ENCODE measurements around the gene HPCAL1.
"Not testable (repeated sequence)": the region's sequence is repeated elsewhere in the genome, so short reads cannot be mapped to it uniquely, and the experiment has no call there.

The HPCAL1 gene

DNA sequence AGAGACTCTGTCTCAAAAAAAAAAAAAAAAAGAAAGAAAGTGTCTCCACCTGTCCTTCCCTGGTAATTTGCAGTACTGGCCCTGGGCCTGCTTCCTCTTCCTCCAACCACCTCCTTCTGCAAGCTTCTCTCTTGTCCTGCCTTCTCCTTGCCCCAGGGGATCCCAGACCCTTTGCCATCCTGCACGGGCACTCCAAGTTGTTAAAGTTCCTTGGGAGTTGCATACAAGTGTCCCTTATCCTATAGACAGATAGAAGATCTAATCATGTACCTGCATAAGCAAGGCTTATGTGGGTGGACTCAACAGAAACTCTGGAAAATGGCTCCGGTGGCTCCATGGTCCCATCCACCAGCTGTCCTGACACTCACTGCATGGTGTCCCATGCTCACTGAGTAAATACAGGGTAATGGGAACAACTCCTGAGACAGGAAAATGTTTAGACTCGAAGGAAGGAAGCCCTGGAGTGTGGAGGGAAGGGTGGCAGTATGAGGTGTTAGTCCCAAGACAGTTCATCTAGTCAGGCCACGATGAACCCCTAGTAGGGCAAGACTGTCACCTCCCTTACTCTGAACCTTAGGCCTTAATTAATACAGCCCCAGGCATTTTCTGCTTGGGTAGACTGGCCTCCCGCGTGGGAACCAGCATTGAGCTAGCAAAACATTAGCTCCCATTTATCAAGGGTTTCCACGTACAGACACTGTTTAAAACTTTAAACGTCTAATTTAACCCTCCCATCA is 128.3 kb downstream of the HPCAL1 start:
- no peak for DNase-seq

DNA sequence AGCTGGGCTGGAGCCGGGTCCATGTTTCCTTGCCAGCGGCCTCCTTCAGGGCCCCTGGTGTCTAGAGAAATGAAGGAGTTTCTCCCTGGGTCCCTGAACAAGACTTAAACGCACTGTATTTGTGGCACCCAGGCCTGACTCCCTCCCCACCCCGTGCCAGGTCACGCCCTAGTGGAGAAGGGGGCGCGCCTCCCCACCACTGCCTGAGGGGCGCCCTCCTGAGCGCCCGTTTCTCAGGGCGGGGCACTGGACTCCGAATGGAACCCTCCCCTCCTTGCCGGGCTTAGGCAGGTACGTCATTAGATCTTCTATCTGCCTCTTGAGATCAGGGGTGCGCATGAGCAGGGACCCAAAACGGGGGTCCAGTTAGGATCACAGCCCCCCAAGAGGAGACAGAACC is 129.1 kb downstream of the HPCAL1 start:
- no peak for DNase-seq

DNA sequence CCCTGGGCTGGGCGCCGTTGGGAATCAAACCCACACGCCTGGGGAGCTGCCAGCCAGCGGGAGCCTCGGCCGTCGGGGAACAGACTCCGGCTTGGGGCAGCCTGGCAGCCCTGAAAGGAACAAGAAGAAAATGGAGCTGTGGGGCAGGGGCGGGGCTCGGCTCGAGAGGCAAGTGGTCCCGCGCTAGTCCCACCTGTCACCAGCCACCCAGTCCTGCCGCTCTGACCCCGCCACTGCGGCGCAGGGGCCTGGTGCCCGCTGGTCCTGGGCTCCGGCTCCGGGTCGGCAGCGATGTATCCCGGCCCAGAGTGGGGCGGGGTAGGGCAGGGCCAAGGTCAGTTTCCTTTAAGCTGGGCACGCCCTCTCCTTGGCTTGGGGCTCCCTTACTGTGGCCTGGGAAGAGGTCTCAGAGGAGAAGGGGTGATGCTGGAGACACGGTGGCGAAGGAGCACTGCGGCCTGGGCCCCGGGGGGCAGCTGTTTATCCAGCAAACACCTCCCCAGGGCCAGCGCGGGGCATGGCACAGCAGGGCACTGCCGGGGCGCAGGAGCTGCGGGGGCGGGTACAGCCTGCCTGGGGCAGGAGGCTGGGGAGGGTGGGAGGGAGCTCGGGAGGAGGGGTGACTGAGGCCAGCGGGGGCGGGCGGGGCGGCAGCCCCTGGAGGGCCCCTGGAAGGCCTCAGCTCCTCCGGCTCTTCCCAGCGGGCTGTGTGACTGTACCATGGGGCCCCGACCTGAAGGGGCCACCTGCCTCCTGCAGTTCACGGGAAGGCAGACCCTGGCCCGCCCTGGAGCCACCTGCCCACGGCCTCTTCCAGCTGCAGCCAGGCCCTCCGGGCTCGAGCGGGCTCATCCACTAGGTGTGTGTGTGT is 129.8 kb downstream of the HPCAL1 start:
- no peak for DNase-seq

DNA sequence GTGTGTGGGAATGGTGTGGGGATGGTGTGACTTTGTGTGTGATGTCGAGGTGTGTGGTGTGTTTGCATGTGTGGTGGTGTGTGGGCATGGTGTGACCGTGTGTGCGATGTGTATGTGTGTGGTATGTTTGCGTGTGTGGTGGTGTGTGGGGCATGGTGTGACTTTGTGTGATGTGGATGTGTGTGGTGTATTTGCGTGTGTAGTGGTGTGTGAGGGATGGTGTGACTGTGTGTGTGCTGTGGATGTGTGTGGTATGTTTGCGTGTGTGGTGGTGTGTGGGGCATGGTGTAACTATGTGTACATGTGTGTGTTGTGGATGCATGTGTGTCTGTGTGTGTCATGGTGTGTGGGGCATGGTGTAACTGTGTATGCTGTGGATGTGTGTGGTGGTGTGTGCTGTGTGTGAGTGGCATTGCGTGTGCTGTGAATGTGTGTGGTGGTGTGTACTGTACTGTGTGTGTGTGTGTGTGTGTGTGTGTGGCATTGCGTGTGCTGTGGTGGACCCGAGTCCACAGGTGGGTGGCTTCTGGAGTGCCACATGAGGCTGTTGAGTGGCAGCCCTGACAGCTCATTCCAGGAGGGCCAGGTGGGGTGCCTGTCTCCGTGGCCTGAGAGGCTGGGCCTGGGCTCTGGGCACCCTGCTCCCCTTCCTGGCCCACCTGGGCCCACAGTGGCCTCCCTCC is 130.7 kb downstream of the HPCAL1 start:
- DNase-seq: no peak

DNA sequence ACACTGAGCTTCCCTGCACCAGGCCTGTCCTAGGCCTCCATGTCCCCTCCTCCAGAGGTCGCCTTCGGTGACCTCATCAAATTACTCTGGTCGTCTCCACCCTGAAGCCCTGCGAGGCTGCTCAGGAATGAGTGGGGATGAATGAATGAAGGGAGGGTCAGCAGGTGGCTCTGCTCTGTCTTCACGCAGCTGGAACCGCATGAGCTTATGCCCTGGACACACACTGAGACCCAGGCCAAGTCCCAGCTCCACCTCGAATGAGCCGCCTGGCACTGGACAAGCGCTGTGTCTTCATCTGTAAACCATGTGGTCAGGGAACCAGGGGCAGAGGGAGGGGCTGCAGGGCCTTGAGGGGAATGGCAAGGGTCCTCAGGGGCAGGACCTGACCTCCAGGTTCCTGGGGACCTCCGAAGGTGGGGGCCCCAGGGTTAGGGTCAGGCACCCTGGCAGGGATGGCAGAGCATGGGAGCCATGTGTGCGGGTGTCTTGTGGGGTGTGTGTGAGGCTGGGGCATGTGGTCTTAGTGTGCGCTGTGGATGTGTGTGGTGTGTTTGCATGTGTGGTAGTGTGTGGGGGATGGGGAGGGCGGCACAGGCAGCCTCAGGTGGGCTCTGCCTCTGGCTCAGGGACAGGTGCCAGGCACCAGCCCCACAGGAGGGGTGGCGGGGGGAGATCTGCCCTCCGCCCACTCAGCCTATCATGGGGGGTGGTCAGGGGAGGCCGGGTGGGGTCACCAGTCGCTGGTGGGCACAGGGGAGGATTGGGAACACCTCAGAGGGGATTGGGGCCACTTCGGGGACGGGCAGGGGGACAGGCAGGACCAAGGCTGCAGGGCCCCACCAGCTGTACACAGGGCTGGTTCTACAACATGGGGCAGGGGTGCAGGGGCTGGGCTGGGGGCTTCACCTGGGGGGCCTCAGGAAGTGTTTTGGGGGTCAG is 131.5 kb downstream of the HPCAL1 start:
- no peak for DNase-seq

DNA sequence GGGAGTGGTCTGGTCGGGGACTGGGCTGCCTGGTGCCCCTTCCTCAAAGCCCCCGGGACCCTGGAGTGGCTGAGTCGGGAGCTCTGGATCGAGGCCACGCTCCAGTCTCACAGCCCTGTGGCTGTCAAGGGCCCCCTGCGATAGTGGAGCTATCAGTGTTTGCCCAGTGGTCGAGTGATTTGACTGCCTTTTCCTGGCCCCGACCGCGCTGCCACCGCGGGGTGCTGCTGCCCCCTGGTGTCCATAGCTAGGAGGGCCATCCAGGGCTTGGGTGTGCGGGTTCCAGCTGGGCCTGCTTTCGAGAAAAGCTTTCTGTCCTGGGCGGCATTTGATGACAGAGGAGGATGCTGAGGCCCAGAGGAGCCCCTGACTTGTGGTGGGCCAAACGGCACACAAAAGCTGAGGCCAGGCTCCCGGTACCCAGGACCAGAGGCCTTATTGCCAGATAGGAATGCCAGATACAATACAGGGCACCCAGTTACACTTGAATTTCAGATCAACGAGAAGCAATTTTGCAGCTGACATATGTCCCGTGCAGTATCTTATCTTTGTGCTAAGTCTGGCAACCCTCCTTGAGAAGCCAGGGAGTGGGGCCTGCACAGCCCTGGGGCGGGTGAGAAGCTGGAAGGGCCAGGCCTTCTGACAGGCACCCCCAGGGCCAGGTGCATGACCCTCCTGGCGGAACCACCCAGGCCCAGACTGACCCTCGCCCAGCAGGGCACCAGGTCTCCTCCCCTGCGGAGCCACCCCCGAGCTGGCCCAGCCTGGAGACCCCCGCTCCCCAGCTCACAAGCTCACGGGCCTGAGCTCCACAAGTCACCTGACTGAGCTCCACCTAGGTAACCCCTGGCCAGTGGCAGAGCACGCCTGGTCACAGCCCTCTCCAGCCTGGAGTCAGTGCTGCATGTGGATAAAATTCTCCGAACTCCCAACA is 132.4 kb downstream of the HPCAL1 start:
- peak; percentile 41 to 75 for DNase-seq

DNA sequence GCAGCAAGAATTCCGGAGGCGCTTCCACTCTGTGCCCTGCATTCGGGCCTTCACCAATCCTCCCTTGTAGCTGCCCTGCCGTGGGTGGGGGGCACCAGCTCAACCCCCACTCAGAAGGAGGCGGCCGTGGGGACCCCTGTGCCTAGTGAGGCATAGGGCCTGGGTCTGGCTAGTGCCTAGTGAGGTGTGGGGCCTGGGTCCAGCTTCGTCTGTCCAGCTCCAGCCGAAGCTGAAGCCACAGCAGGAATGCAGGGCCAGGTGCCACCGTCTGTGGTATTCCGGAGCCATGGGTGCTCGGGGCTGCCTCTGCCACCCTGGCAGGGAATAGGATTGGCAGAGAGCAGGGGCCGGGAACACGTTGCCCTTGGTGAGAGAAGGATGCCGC is 133.1 kb downstream of the HPCAL1 start:
- DNase-seq: no peak

DNA sequence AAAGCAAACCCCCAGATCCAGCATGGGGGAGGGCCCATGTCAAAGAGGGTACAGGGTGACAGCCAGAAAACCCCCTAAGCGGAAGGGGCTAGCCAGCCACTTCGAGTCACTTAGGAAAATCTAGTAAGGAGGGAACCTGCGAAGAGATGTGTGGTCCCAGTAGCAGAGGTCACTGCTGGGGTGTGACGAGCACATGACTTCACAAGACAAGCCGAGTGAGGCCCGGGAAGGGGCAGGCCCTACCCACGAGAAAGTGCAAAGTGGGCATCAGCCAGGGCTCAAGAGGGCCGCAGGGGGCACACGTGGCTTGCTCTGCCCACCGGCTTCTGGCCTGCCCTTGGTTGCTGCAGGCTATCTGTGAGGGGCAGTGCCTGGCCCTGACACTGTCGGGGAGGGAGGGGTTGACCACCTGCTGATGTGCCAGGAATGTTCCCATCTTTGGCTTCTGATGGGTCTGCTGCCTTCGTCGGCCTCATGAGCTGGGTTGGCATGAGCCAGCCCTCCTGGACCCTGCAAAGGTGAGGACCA is 133.9 kb downstream of the HPCAL1 start:
- DNase-seq: no peak

DNA sequence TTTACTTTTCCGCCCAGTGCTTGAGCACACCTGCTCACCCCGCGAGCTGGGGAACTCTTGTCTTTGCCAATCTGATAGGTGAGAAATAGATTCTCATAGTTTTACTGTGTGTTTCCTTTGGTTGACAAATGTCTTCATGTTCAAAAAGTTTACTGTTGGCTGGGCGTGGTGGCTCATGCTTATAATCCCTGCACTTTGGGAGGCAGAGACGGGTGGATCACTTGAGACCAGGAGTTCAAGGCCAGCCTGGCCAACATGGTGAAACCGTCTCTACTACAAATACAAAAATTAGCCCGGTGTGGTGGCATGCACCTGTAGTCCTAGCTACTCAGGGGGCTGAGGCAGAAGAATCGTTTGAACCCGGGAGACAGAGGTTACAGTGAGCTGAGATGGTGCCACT is 135.1 kb downstream of the HPCAL1 start:
- DNase-seq: no peak

DNA sequence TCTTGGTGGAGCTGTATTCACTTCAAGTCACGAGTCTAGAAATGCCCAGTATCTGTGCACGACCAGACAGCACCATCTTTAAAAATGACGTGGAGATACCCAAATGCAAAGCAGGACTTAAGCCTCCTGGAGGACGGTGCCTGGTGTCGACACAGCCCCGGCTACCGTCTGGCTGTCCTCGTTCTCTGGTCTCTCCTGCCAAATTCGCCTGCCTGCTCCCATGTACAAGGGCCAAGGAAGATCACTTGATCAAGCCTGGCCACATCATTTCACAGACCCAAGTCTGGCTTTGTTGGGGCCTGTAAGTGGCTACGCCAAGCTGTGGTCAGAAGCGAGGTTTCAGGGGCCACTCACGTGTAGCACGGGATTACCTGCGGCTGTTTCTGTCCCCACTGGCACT is 136.0 kb downstream of the HPCAL1 start:
- no peak for DNase-seq

DNA sequence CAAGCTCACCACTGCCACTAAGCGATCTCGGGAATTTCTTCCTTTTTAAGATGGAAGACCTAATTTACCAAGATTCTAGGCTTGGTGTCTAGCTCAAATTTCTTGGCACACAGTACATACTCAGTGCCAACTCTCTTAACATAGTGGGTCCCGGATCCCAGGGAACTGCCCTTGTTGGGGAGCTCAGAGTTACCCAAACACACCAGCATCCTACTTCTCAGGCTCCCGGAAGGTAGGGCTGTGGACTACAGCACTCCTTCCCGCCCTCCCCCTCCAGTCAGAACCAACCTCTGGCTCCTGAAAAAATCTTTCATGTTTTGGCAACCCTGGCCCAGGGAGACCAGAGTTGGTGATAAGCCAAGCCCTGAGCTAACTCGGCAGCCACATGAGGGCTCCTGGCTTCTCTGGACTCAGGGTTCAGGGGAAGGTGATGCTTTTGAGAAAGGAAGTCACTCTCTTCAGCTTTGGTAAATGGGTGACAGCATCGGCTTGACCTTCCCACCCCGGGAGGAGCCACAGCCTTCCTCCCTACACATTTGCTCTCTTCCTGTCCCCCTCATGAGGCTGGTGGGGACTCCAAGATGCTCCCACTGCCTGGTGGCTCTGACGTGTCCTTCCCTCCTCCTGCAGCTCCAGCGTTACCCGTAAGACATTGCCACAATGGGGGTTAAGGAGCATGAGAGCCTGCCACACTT is 136.6 kb downstream of the HPCAL1 start:
- DNase-seq: peak in 1 of 2 experiments; percentile 49

DNA sequence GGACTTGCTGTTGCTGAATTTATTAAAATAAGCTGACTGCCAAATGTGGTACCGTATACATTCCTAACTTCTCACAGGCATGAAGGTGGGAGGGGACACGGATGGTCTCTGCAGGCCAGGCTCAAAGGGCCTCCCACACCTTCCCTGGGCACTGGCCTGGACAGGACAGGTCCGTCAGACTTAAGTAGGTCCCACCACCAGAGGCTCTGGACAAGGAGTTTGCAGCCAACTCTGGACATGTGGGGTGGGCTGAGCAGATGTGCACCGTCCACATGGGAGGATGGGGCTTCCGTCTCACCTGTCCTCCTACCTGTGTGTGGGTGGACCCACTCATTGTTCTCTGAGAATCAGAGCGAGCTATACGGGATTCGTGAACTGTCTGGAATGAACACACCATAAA is 137.3 kb downstream of the HPCAL1 start:
- DNase-seq: no peak

DNA sequence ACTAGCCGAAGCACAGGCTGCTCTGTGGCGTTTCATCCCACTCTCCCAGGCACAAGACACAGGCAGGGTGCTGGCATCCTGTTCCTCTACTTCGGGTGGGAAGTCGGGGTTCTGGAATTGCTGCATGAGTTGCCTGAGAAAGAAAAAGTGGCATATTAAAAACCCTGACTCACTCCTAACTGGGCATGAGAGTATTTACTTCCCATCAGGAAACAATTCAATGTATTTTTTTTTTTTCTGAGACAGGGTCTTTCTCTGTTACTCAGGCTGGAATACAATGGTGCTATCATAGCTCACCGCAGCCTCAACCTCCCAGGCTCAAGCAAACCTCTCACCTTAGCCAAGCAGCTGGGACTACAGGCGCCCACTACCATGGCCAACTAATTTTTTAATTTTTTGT is 138.0 kb downstream of the HPCAL1 start:
- DNase-seq: no peak

DNA sequence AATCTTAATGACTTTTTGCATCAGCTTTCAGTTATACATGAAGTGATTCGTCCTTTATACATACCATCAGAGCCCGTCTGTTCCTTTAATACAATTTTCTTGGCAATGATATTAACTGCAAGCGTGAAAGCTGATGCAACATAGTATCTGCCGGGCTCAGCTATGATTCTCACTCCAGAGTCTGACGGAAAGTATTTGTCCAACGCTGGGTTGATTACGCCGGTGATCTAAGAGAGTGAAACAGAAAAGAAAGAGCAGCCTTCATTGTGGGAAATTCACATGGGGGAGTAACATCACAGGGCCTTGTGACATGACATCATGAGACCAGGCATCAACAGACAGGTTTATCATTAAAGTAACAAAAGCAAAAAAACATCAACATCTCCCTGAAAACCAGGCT is 139.2 kb downstream of the HPCAL1 start:
- DNase-seq: no peak

DNA sequence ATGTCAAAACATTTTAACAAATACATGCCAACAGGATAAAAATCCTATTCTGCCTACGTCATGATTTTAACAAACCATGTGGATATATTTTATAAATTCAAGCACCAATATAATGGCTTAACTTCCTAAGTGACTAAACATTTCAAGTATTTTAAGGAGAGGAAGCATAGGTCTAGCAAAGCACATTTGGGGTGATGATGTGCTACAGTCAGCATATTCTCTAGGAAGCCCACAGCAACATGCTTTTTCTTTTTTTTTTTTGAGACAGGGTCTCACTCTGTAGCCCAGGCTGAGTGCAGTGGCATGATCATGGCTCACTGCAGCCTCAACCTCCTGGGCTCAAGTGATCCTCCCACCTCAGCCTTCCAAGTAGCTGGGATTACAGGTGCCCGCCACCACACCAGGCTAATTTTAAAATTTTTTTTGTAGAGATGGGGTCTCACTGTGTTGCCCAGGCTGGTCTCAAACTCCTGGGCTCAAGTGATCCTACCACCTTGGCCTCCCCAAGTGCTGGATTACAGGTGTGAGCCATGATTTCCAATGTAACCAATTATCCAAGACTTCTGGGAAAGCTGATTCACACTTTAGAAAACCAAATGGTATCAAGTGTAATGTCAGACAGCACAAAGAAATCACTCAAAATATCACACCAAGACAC is 139.9 kb downstream of the HPCAL1 start:
- not testable (repeated sequence) for DNase-seq

DNA sequence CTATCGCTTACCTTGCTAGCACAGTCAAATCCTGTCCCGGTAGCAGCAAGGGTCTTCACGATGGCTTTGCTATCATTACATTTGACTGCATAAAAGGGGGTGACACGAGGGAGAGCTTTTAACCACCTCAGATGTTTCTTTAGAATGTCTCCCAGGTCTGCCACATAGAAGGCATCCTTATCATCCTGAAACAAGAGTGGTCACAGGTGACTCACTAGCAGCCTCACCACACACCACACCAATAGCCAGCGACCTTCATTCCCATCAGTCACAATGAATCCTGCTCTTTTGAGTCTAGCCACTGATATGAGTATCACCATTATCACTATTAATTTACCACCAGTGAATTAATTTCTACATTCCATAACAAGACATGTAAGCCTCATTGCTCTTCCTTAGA is 141.8 kb downstream of the HPCAL1 start:
- no peak for DNase-seq

DNA sequence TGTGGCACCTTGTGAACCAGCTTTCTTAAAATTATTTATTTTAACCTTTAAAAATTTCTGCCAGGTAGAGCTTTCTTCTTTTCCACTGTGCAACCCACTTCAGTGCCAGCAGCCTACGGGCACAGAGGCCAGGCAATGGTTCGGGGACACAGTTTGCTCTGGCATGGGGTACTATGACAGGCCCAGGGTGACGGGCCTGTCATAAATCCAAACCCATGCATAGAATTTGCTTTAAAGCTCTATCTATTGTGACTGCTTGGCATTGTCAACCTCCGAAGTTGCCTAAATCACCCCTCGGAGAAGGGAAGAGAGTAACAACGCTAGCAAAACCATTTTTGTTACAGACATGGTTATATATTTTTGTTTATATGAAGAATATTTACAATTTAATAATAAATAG is 143.9 kb downstream of the HPCAL1 start:
- no peak for DNase-seq

DNA sequence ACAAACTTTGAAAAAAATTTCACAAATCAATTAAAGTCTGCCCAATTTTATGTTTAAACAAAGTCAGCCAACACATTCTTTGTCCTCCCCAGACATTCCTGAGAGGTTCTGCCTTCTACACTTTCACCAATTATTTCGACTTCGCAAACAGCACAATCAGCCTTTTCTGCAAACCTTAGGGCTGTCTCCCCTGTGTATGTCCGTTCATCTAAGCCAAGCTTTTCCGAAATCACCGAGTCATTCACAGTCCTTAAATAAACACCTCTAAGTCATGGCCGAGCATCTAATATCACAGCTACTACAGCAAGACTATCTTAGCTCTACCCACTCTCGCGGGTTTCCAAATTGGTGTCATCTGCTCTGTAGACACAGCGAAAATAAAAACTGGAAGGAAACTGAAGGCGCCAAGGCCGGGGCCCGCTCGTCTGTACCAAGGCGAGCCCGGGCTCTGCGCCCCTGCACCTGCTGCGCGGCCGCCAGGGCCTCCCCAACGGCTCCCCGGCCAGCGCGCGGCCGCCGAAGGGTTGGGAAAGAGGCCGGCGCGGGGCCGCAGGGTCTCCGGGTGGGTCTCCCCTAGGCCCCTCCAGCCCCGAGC is 144.7 kb downstream of the HPCAL1 start:
- DNase-seq: peak in 1 of 2 experiments; percentile 50

DNA sequence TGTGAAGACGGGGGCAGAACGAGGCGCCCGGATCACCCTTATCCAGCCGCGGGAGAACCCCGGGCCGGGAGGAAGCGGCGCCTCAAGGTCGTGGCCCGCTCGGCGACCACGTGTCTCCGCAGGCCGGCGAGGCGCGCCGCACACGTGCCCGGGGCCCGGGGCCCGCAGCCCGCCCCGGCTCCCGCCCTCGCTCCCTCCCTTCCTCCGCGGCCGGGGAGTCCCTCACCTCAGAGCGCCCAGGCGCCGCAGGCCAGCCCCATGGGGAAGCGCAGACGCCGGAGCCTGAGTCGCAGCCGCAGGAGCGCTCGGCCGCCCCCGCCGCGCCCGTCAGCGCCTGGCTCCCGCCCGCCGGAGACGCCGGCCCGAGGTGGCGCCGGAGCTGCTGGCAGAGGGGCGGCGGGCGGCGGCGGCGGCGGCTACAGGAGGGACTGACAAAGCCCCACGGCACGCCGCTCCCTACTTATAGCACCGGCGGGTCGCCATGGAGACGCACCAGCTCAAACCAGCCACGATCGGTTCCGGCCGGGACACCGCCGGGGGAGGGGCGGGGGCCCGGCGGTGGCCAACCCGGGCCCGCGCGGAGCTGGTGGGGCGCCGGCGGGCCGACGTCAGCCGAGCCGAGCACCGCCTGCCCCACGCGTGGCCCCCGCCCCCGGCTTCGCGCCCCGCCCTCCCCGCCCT is 145.3 kb downstream of the HPCAL1 start, which contains the start of gene ODC1:
Gene ODC1, minus strand, starts transcription at position 433 of the 681 bp plus-strand sequence. CDS start 3,295 bp downstream, outside the sequence.
- DNase-seq: peak; percentile 92 to 98

All from NCI-H446 (cell line).